H9 (cell line): ENCODE measurements around the gene ARHGAP25. TPM values are rescaled to one million over a fixed set of nuclear protein-coding genes. Genes with fewer than 3 reads are reported as not detected.
"Not testable (repeated sequence)": the region's sequence is repeated elsewhere in the genome, so short reads cannot be mapped to it uniquely, and the experiment has no call there.

ENCODE experiments used
- DNase-seq: peaks from one replicate; pipeline ENCODE4 v3.0.0-alpha.2; 2017
- H2AFZ ChIP-seq: one replicate; pipeline ENCODE4 v1.6.1; 2013; ENCODE audit warnings: mild to moderate bottlenecking, low read length, control low read depth, moderate library complexity
- H2AK5ac ChIP-seq: 2 replicates; pipeline ENCODE4 v1.6.1; 2013; ENCODE audit warnings: low read length, control low read depth, mixed read lengths; ENCODE audit not compliant: insufficient read length
- H2BK120ac ChIP-seq: one replicate; pipeline ENCODE4 v1.6.1; 2013; ENCODE audit warnings: low read depth, mild to moderate bottlenecking, low read length, control low read depth, inconsistent platforms; ENCODE audit not compliant: poor library complexity, severe bottlenecking
- H2BK12ac ChIP-seq: 2 replicates; pipeline ENCODE4 v1.6.1; 2013; ENCODE audit warnings: low read length, control low read depth, mixed read lengths, low read depth; ENCODE audit not compliant: insufficient read length
- H2BK15ac ChIP-seq: 2 replicates; pipeline ENCODE4 v1.6.1; 2013; ENCODE audit warnings: low read depth, low read length, control low read depth
- H2BK20ac ChIP-seq: one replicate; pipeline ENCODE4 v1.6.1; 2013; ENCODE audit warnings: low read depth, mild to moderate bottlenecking, low read length, control low read depth, inconsistent platforms; ENCODE audit not compliant: poor library complexity, severe bottlenecking
- H2BK5ac ChIP-seq: 2 replicates; pipeline ENCODE4 v1.6.1; 2013; ENCODE audit warnings: low read length, control low read depth, mixed read lengths; ENCODE audit not compliant: insufficient read length
- H3K14ac ChIP-seq: 2 replicates; pipeline ENCODE4 v1.6.1; 2013; ENCODE audit warnings: low read length, control low read depth; ENCODE audit not compliant: insufficient read depth
- H3K18ac ChIP-seq: 2 replicates; pipeline ENCODE4 v1.6.1; 2013; ENCODE audit warnings: low read depth, mild to moderate bottlenecking, mixed read lengths, low read length, control low read depth; ENCODE audit not compliant: insufficient read length
- H3K23ac ChIP-seq: 2 replicates; pipeline ENCODE4 v1.6.1; 2013; ENCODE audit warnings: low read length, control low read depth, mixed read lengths, low read depth; ENCODE audit not compliant: insufficient read length
- H3K23me2 ChIP-seq: 2 replicates; pipeline ENCODE4 v1.6.1; 2013; ENCODE audit warnings: low read depth, mild to moderate bottlenecking, mixed read lengths, low read length, control low read depth; ENCODE audit not compliant: insufficient read length, poor library complexity, severe bottlenecking
- H3K27ac ChIP-seq: 2 replicates; pipeline ENCODE4 v1.5.1; 2013; ENCODE audit warnings: low read length, control low read depth, mixed read lengths, low read depth; ENCODE audit not compliant: insufficient read length
- H3K27me3 ChIP-seq: 2 replicates; pipeline ENCODE4 v1.6.1; 2013; ENCODE audit warnings: low read length, control low read depth, inconsistent platforms; ENCODE audit not compliant: insufficient read depth
- H3K4ac ChIP-seq: 2 replicates; pipeline ENCODE4 v1.6.1; 2013; ENCODE audit warnings: low read depth, mild to moderate bottlenecking, control low read depth, inconsistent platforms, low read length, moderate library complexity
- H3K4me1 ChIP-seq: 2 replicates; pipeline ENCODE4 v1.6.1; 2013; ENCODE audit warnings: low read length, control low read depth, inconsistent platforms; ENCODE audit not compliant: insufficient read depth
- H3K4me2 ChIP-seq: 2 replicates; pipeline ENCODE4 v1.6.1; 2013; ENCODE audit warnings: low read length, control low read depth, mixed read lengths; ENCODE audit not compliant: insufficient read length, insufficient read depth
- H3K56ac ChIP-seq: 2 replicates; pipeline ENCODE4 v1.6.1; 2013; ENCODE audit warnings: low read depth, mild to moderate bottlenecking, mixed read lengths, low read length, control low read depth; ENCODE audit not compliant: insufficient read length
- H3K79me1 ChIP-seq: 2 replicates; pipeline ENCODE4 v1.6.1; 2013; ENCODE audit warnings: low read depth, mild to moderate bottlenecking, moderate library complexity, low read length, control low read depth, inconsistent platforms; ENCODE audit not compliant: insufficient read depth, poor library complexity, severe bottlenecking
- H3K79me2 ChIP-seq: 2 replicates; pipeline ENCODE4 v1.6.1; 2013; ENCODE audit warnings: low read length, control low read depth, inconsistent platforms; ENCODE audit not compliant: insufficient read depth
- H3K9ac ChIP-seq: 2 replicates; pipeline ENCODE4 v1.6.1; 2013; ENCODE audit warnings: low read length, control low read depth, mixed read lengths; ENCODE audit not compliant: insufficient read length; ENCODE audit errors: extremely low read depth
- H3K9me3 ChIP-seq: one replicate; pipeline ENCODE4 v1.6.1; 2013; ENCODE audit warnings: low read depth, low read length, inconsistent platforms; ENCODE audit not compliant: control insufficient read depth
- H3T11ph ChIP-seq: one replicate; pipeline ENCODE4 v1.6.1; 2013; ENCODE audit warnings: mild to moderate bottlenecking, low read length, control low read depth, inconsistent platforms
- H4K20me1 ChIP-seq: one replicate; pipeline ENCODE4 v1.6.1; 2013; ENCODE audit not compliant: control insufficient read depth, insufficient read length, insufficient read depth
- H4K5ac ChIP-seq: 2 replicates; pipeline ENCODE4 v1.6.1; 2013; ENCODE audit warnings: low read depth, mild to moderate bottlenecking, mixed read lengths, low read length, control low read depth; ENCODE audit not compliant: insufficient read length
- H4K8ac ChIP-seq: replicated peaks from 2 replicates; pipeline ENCODE4 v1.6.1; 2013; ENCODE audit warnings: low read length, control low read depth, mixed read lengths, low read depth; ENCODE audit not compliant: insufficient read length
- H4K91ac ChIP-seq: 2 replicates; pipeline ENCODE4 v1.6.1; 2013; ENCODE audit warnings: low read depth, mild to moderate bottlenecking, moderate library complexity, mixed read lengths, low read length, control low read depth; ENCODE audit not compliant: insufficient read length
- H3K27ac Mint-ChIP-seq, 3 experiments: 2 replicates in 2 of 3; 3 replicates in 1 of 3; pipeline ENCODE4 v1.8.0; 2020 to 2021; ENCODE audit warnings: mixed read lengths in 3 of 3, mild to moderate bottlenecking in 1 of 3, moderate library complexity in 1 of 3
- H3K27me3 Mint-ChIP-seq: 2 replicates; pipeline ENCODE4 v1.8.0; 2021; ENCODE audit warnings: low read depth, mild to moderate bottlenecking, moderate library complexity, mixed read lengths
- H3K36me3 Mint-ChIP-seq, 3 experiments: 2 replicates in 2 of 3; 3 replicates in 1 of 3; pipeline ENCODE4 v1.8.0; 2020 to 2021; ENCODE audit warnings: low read depth in 3 of 3, mixed read lengths in 3 of 3; ENCODE audit not compliant: insufficient read depth in 1 of 3
- H3K4me1 Mint-ChIP-seq, 2 experiments: 2 replicates each; pipeline ENCODE4 v1.8.0; 2020; ENCODE audit warnings: mixed read lengths in 2 of 2
- H3K4me3 Mint-ChIP-seq, 2 experiments: 2 replicates in 1 of 2; 3 replicates in 1 of 2; pipeline ENCODE4 v1.8.0; 2020 to 2021; ENCODE audit warnings: mild to moderate bottlenecking in 2 of 2, mixed read lengths in 2 of 2, moderate library complexity in 1 of 2
- H3K9me3 Mint-ChIP-seq, 2 experiments: 2 replicates in 1 of 2; 3 replicates in 1 of 2; pipeline ENCODE4 v1.8.0; 2020; ENCODE audit warnings: mild to moderate bottlenecking in 2 of 2, mixed read lengths in 2 of 2, moderate library complexity in 1 of 2
- WGBS: extraction: QIAGEN DNeasy Blood & Tissue Kit; methylation state at CpG from one replicate; pipeline ENCODE4 v1.1.7; 2013; ENCODE audit warnings: missing lambda C conversion rate, low lambda C conversion rate, mixed read lengths; ENCODE audit not compliant: insufficient read length; ENCODE audit errors: extremely low coverage; 5-methylcytosine and 5-hydroxymethylcytosine counted together
- total RNA-seq: library from RNA; stranded (reverse); gene quantifications from 2 replicates; pipeline ENCODE4 v1.2.1, GENCODE V29; 2021
- TF ChIP-seq, protein P1 (sequence below): fragments of 200-600 bp; sonication (generic); conservative IDR thresholded peaks from 3 replicates; pipeline ENCODE4 v1.8.0; 2021; ENCODE audit warnings: antibody characterized with exemption, mild to moderate bottlenecking

ARHGAP25 gene
- total RNA-seq, 1 experiment from 2014 or later = 1.3 TPM

DNA sequence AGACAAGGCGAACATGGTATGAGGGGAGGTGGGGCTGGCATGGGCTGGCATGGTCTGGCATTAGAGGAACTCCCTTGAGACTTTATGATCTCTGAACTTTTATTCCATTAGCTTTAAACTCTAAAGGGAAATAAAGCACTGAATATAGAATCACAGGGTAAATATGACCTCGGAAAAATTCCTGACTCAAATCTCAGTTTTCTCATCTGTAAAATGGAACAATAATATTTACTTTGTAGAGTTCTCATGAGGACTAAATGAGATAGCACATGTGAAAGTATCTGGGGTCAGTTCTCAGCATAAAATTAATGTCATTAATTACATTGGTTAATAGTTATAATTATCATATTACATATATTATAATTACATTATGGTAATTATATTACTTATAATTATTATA, 65.9 kb downstream of the ARHGAP25 start:
- no peak overlapping the region for H3K18ac ChIP-seq
- H2BK120ac ChIP-seq = no peak overlapping the region
- H3K27me3 ChIP-seq = no peaks in the 10 kb centered on the region
- no peak overlapping the region for H4K8ac ChIP-seq
- no peak overlapping the region for H2BK12ac ChIP-seq
- no peaks in the 10 kb centered on the region; the same call in 1 of the 2 replicates for H3K4me1 ChIP-seq
- H4K91ac ChIP-seq = no peak overlapping the region
- H2AFZ ChIP-seq = no peak overlapping the region
- no peak for DNase-seq
- TF ChIP-seq, protein P1, sequence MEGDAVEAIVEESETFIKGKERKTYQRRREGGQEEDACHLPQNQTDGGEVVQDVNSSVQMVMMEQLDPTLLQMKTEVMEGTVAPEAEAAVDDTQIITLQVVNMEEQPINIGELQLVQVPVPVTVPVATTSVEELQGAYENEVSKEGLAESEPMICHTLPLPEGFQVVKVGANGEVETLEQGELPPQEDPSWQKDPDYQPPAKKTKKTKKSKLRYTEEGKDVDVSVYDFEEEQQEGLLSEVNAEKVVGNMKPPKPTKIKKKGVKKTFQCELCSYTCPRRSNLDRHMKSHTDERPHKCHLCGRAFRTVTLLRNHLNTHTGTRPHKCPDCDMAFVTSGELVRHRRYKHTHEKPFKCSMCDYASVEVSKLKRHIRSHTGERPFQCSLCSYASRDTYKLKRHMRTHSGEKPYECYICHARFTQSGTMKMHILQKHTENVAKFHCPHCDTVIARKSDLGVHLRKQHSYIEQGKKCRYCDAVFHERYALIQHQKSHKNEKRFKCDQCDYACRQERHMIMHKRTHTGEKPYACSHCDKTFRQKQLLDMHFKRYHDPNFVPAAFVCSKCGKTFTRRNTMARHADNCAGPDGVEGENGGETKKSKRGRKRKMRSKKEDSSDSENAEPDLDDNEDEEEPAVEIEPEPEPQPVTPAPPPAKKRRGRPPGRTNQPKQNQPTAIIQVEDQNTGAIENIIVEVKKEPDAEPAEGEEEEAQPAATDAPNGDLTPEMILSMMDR = no peak
- no peaks in the 10 kb centered on the region for H3K79me2 ChIP-seq
- Mint-ChIP-seq H3K27me3 (peaks cover under 1% of the 10 kb centered on the region), H3K27ac (no peak overlapping the region; a peak in 1 of 7 replicates), H3K4me3 (no peak overlapping the region), H3K36me3 (no peaks in the 10 kb centered on the region), H3K4me1 (peaks cover 4 to 9% of the 10 kb centered on the region in 2 experiments), H3K9me3 (no peaks in the 10 kb centered on the region)
- H3K27ac ChIP-seq = no peak overlapping the region
- no peak overlapping the region for H3K4me2 ChIP-seq
- H3T11ph ChIP-seq = no peak overlapping the region
- no peak overlapping the region for H4K5ac ChIP-seq
- no peak overlapping the region for H3K9ac ChIP-seq
- no CpG with 5 or more reads among the region's 2 CpGs for WGBS
- H4K20me1 ChIP-seq = no peaks in the 10 kb centered on the region
- no peak overlapping the region for H2BK15ac ChIP-seq
- no peaks in the 10 kb centered on the region for H3K23me2 ChIP-seq
- no peak overlapping the region for H3K23ac ChIP-seq
- H3K56ac ChIP-seq = no peak overlapping the region
- no peak overlapping the region for H2BK5ac ChIP-seq
- no peaks in the 10 kb centered on the region for H3K79me1 ChIP-seq
- H3K9me3 ChIP-seq = no peaks in the 10 kb centered on the region
- no peak overlapping the region for H2AK5ac ChIP-seq
- H3K14ac ChIP-seq = no peak overlapping the region
- H3K4ac ChIP-seq = no peak overlapping the region
- H2BK20ac ChIP-seq = no peak overlapping the region

DNA sequence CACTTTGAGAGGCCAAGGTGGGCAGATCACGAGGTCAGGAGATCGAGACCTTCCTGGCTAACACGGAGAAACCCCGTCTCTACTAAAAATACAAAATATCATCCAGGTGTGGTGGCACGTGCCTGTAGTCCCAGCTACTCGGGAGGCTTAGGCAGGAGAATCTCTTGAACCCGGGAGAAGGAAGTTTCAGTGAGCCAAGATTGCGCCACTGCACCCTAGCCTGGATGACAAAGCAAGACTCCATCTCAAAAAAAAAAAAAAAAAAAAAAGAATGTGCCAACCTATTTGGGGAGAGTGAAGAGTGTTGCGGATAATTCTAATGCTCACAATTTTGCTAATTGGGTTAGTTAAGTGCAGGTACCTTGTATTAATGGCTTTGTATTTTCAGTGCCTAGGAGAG, 67.5 kb downstream of the ARHGAP25 start:
- not testable (repeated sequence) for H3K4me1 ChIP-seq, H3K14ac ChIP-seq, DNase-seq, H3K4me2 ChIP-seq, H3K79me1 ChIP-seq, H2BK5ac ChIP-seq, H3K27me3 Mint-ChIP-seq, H3K9me3 Mint-ChIP-seq, H2BK15ac ChIP-seq, H2BK20ac ChIP-seq, H4K20me1 ChIP-seq, H3K4me1 Mint-ChIP-seq, H3K4ac ChIP-seq, H3T11ph ChIP-seq, H3K23ac ChIP-seq, H3K36me3 Mint-ChIP-seq, H4K91ac ChIP-seq, H2AK5ac ChIP-seq, H2BK120ac ChIP-seq, H4K5ac ChIP-seq, H3K9me3 ChIP-seq, H3K27ac Mint-ChIP-seq, H2BK12ac ChIP-seq, H3K4me3 Mint-ChIP-seq, H3K18ac ChIP-seq, H3K27ac ChIP-seq, H3K23me2 ChIP-seq, H3K27me3 ChIP-seq, H4K8ac ChIP-seq, H3K56ac ChIP-seq, H3K9ac ChIP-seq, H3K79me2 ChIP-seq, H2AFZ ChIP-seq
- WGBS = no CpG with 5 or more reads among the region's 9 CpGs
